D341Med (cell line): Measurements from ENCODE around the gene OOSP4B.
"Not testable (repeated sequence)": the region's sequence is repeated elsewhere in the genome, so short reads cannot be mapped to it uniquely, and the experiment has no call there.

Experiments used
- DNase-seq: peaks from one replicate; pipeline ENCODE4 v3.0.0; 2012; ENCODE audit warnings: low spot score

OOSP4B gene

GRCh38 chr11:60059521-60060240, 42.7 kb downstream of the OOSP4B start:
- DNase-seq, result no peak

GRCh38 chr11:60064111-60064510, 47.1 kb downstream of the OOSP4B start:
- DNase-seq, result no peak

- DNase-seq, result no peak
Observed at GRCh38 chr11:60065801-60066200, 48.8 kb downstream of the OOSP4B start.

- DNase-seq, result no peak
Observed at GRCh38 chr11:60069450-60069849, 52.5 kb downstream of the OOSP4B start.

- not testable (repeated sequence) for DNase-seq
Observed at GRCh38 chr11:60071644-60072043, 54.7 kb downstream of the OOSP4B start.

- DNase-seq, result no peak
Observed at GRCh38 chr11:60077216-60077817, 60.3 kb downstream of the OOSP4B start.

GRCh38 chr11:60077981-60078380, 61.0 kb downstream of the OOSP4B start:
- no peak for DNase-seq

- DNase-seq, result no peak
Observed at GRCh38 chr11:60078745-60079144, 61.8 kb downstream of the OOSP4B start.

- no peak for DNase-seq
Observed at GRCh38 chr11:60080535-60080934, 63.6 kb downstream of the OOSP4B start.
